HCT116 (cell line): ENCODE measurements around the gene CFDP1. TPM values are rescaled to one million over a fixed set of nuclear protein-coding genes. Genes with fewer than 3 reads are reported as not detected.

Experiments used
- ATAC-seq: fragments of 200-7000 bp; cut with Tn5 transposase; 2 replicates; pipeline ENCODE4 v1.9.1; 2020; ENCODE audit warnings: mild to moderate bottlenecking, moderate library complexity
- BruUV-seq: library from RNA; stranded (reverse); fragments of 400-500 nt; replicated peaks from 2 replicates; lab custom pipeline; 2021; lab: Mats Ljungman, UMichigan
- CTCF ChIA-PET: fragments of 300-600 bp; sonication (Branson Sonifier 250); formaldehyde crosslinking; loops from one replicate; lab custom pipeline; 2021; ENCODE audit warnings: antibody characterized with exemption; lab: Charles Lee
- POLR2A ChIA-PET: fragments of 300-600, 350-600 bp; sonication (Branson Sonifier 250); formaldehyde crosslinking; loops from one replicate; lab custom pipeline; 2021; ENCODE audit warnings: antibody characterized with exemption; lab: Charles Lee
- RAD21 ChIA-PET, 2 experiments: fragments of 300-600 bp; sonication (Branson Sonifier 250); formaldehyde crosslinking; loops; one replicate each; lab custom pipeline; 2023; ENCODE audit warnings: low total read pairs in 2 of 2; ENCODE audit not compliant: uncharacterized antibody in 2 of 2, unreplicated experiment in 2 of 2, low non-redundant PET in 1 of 2; lab: Charles Lee
- DNase-seq: peaks from one replicate; pipeline ENCODE4 v3.0.0-alpha.2; 2010; ENCODE audit warnings: low read depth, low spot score
- H2AFZ ChIP-seq: fragments of 200-600 bp; shearing (Covaris generic), sonication (generic); 2 replicates; pipeline ENCODE4 v1.6.1; 2017; ENCODE audit warnings: low read depth, mixed run types, mixed read lengths, antibody characterized with exemption, low read length; ENCODE audit not compliant: poor library complexity, severe bottlenecking
- H3K27ac ChIP-seq: 2 replicates; pipeline ENCODE4 v1.5.1; 2012; ENCODE audit warnings: low read depth, low read length
- H3K27me3 ChIP-seq: fragments of 200-600 bp; sonication (generic); 2 replicates; pipeline ENCODE4 v1.6.1; 2016; ENCODE audit warnings: mixed run types, low read length, mixed read lengths; ENCODE audit not compliant: insufficient read depth
- H3K36me3 ChIP-seq, 2 experiments: fragments of 200-500 bp in 1 of 2; fragments of 200-600 bp in 1 of 2; sonication (Bioruptor generic) in 1 of 2; sonication (generic) in 1 of 2; 2 replicates each; pipeline versions ENCODE4 v1.5.1 to v1.6.1; 2014 to 2016; ENCODE audit warnings: low read length in 2 of 2, inconsistent platforms in 1 of 2, mixed read lengths in 1 of 2, mixed run types in 1 of 2; ENCODE audit not compliant: insufficient read depth in 2 of 2, control insufficient read depth in 1 of 2
- H3K4me1 ChIP-seq, 2 experiments: fragments of 200-600 bp in 1 of 2; sonication (generic) in 1 of 2; 2 replicates each; pipeline versions ENCODE4 v1.5.1 to v1.6.1; 2012 to 2017; ENCODE audit warnings: low read length in 2 of 2, inconsistent platforms in 1 of 2, mild to moderate bottlenecking in 1 of 2, mixed read lengths in 1 of 2, mixed run types in 1 of 2, moderate library complexity in 1 of 2; ENCODE audit not compliant: insufficient read depth in 2 of 2, control insufficient read depth in 1 of 2
- H3K4me2 ChIP-seq: fragments of 200-600 bp; sonication (generic); 2 replicates; pipeline ENCODE4 v1.6.1; 2017; ENCODE audit warnings: mixed run types, low read length, mixed read lengths
- H3K4me3 ChIP-seq, 2 experiments: fragments of 200-600 bp in 1 of 2; sonication (generic) in 1 of 2; replicated peaks in 1 of 2; 2 replicates each; pipeline ENCODE4 v1.5.1; 2011 to 2016; ENCODE audit warnings: low read length in 2 of 2, control low read depth in 1 of 2, low read depth in 1 of 2, mild to moderate bottlenecking in 1 of 2, mixed read lengths in 1 of 2, mixed run types in 1 of 2
- H3K79me2 ChIP-seq: fragments of 200-600 bp; sonication (generic); 2 replicates; pipeline ENCODE4 v1.6.1; 2017; ENCODE audit warnings: mild to moderate bottlenecking, mixed run types, low read length, moderate library complexity, mixed read lengths; ENCODE audit not compliant: insufficient read depth
- H3K9ac ChIP-seq: fragments of 200-600 bp; sonication (generic); 2 replicates; pipeline ENCODE4 v1.6.1; 2016; ENCODE audit warnings: low read length, mixed read lengths
- H3K9me2 ChIP-seq: fragments of 200-600 bp; sonication (generic), shearing (Covaris generic); 2 replicates; pipeline ENCODE4 v1.6.1; 2017; ENCODE audit warnings: mixed run types, mild to moderate bottlenecking, moderate library complexity; ENCODE audit not compliant: insufficient read depth
- H3K9me3 ChIP-seq, 2 experiments: fragments of 200-500 bp in 1 of 2; fragments of 200-600 bp in 1 of 2; sonication (Bioruptor generic) in 1 of 2; sonication (generic) in 1 of 2; 2 replicates each; pipeline ENCODE4 v1.6.1; 2014 to 2017; ENCODE audit warnings: low read length in 2 of 2, mixed read lengths in 2 of 2, inconsistent platforms in 1 of 2, low read depth in 1 of 2, mild to moderate bottlenecking in 1 of 2, mixed run types in 1 of 2, moderate library complexity in 1 of 2; ENCODE audit not compliant: control insufficient read depth in 1 of 2, insufficient read depth in 1 of 2
- H4K20me1 ChIP-seq: fragments of 200-600 bp; sonication (generic), shearing (Covaris generic); 2 replicates; pipeline ENCODE4 v1.6.1; 2017; ENCODE audit warnings: mixed run types, mild to moderate bottlenecking, moderate library complexity; ENCODE audit not compliant: insufficient read depth
- CBX3 ChIP-seq: IDR thresholded peaks from 2 replicates; pipeline ENCODE4 v1.6.1; 2012; ENCODE audit warnings: low read depth
- EGR1 ChIP-seq: IDR thresholded peaks from 2 replicates; pipeline ENCODE4 v1.6.1; 2012; ENCODE audit warnings: low read depth
- EZH2 ChIP-seq: fragments of 200-600 bp; sonication (generic); IDR thresholded peaks from 2 replicates; pipeline ENCODE4 v1.6.1; 2017; ENCODE audit warnings: antibody characterized with exemption, mixed run types
- EZH2phosphoT487 ChIP-seq: fragments of 200-600 bp; IDR thresholded peaks from 2 replicates; pipeline ENCODE4 v1.6.1; 2018; ENCODE audit warnings: antibody characterized with exemption, borderline replicate concordance
- FOSL1 ChIP-seq: IDR thresholded peaks from 2 replicates; pipeline ENCODE4 v1.6.1; 2012; ENCODE audit warnings: low read depth
- JUND ChIP-seq: IDR thresholded peaks from 2 replicates; pipeline ENCODE4 v1.6.1; 2012
- POLR2AphosphoS5 ChIP-seq: IDR thresholded peaks from 2 replicates; pipeline ENCODE4 v1.6.1; 2011; ENCODE audit warnings: mild to moderate bottlenecking, low read depth, low read length, moderate library complexity
- RAD21 ChIP-seq: IDR thresholded peaks from 2 replicates; pipeline ENCODE4 v1.6.1; 2012; ENCODE audit warnings: low read depth, mild to moderate bottlenecking
- REST ChIP-seq: IDR thresholded peaks from 2 replicates; pipeline ENCODE4 v1.6.1; 2012; ENCODE audit warnings: low read depth
- SIN3A ChIP-seq: IDR thresholded peaks from 2 replicates; pipeline ENCODE4 v1.6.1; 2012; ENCODE audit warnings: low read depth
- SP1 ChIP-seq: IDR thresholded peaks from 2 replicates; pipeline ENCODE4 v1.6.1; 2012; ENCODE audit warnings: low read depth
- SRF ChIP-seq: IDR thresholded peaks from 2 replicates; pipeline ENCODE4 v1.6.1; 2012; ENCODE audit warnings: low read depth
- TCF7L2 ChIP-seq: IDR thresholded peaks from 2 replicates; pipeline ENCODE4 v1.7.0; 2011; ENCODE audit warnings: borderline replicate concordance, inconsistent platforms; ENCODE audit not compliant: insufficient read depth, insufficient read length; ENCODE audit errors: extremely low read depth
- ZFX ChIP-seq: fragments of 450-650 bp; IDR thresholded peaks from 2 replicates; pipeline ENCODE4 v1.6.1; 2017
- intact Hi-C: fragments of 100-400 bp; cut with micrococcal nuclease; formaldehyde crosslinking; loops from 2 replicates; pipeline ENCODE4 v1.10.0; 2022
- total RNA-seq: library from RNA; stranded (reverse); gene quantifications from one replicate; pipeline ENCODE4 v1.2.1, GENCODE V29; 2021; ENCODE audit not compliant: unreplicated experiment

Gene CFDP1
- total RNA-seq, 1 experiment from 2014 or later, result 45.3 TPM

GRCh38 chr16:75266738-75267630, 166.3 kb downstream of the CFDP1 start:
- ChIA-PET CTCF (no interaction called here), POLR2A (interaction anchor here (1.9 kb wide), 1 partner anchor 38 kb away, joined by 11 read pairs; no protein-coding TSS in a partner anchor), RAD21 (interaction anchor here in 1 of 2 experiments (0.6 to 0.9 kb wide), 2 partner anchors 38 to 398 kb away, joined by 3 to 4 read pairs; no protein-coding TSS in a partner anchor)
- H3K4me1 ChIP-seq, result peaks cover 50 to 76% of the 10 kb centered on the region in 2 experiments
- H3K27me3 ChIP-seq, result no peaks in the 10 kb centered on the region
- peak overlapping the region; percentile 88; the same call in 1 of the 2 replicates for H3K27ac ChIP-seq
- ATAC-seq (no peak), DNase-seq (no peak)
- H3K4me2 ChIP-seq, result peak overlapping the region; percentile 98
- TF ChIP-seq RAD21, result no peak
- BruUV-seq, result no TSS peak
- peak overlapping the region; percentile 82 to 91 for H3K4me3 ChIP-seq
- intact Hi-C loops, result no loop called here
- no peaks in the 10 kb centered on the region for H3K9me3 ChIP-seq
- peaks cover 35% of the 10 kb centered on the region for H3K79me2 ChIP-seq
- peak overlapping the region; percentile 82 for H3K9ac ChIP-seq
- H2AFZ ChIP-seq, result no peak overlapping the region
- no peaks in the 10 kb centered on the region for H3K9me2 ChIP-seq
- H4K20me1 ChIP-seq, result no peaks in the 10 kb centered on the region
- H3K36me3 ChIP-seq, result no peaks in the 10 kb centered on the region

- Histone ChIP-seq H3K79me2 (peaks cover 43% of the 10 kb centered on the region), H2AFZ (no peak overlapping the region)
- BruUV-seq, result TSS peak; percentile 73
Observed at GRCh38 chr16:75265911-75266701, 167.2 kb downstream of the CFDP1 start.

More at GRCh38 chr16:75265911-75266701, 167.2 kb downstream of the CFDP1 start:
- H3K9me3 ChIP-seq, result no peaks in the 10 kb centered on the region
- H3K9ac ChIP-seq, result peak overlapping the region; percentile 82
- H3K27me3 ChIP-seq, result no peaks in the 10 kb centered on the region
- H3K27ac ChIP-seq, result peak overlapping the region; percentile 88
- H3K9me2 ChIP-seq, result no peaks in the 10 kb centered on the region
- intact Hi-C loops, result loop anchor here (2.0 kb wide), 1 partner anchor 15 kb away; the partner anchor contains the start of gene BCAR1
- no peaks in the 10 kb centered on the region for H4K20me1 ChIP-seq
- POLR2A ChIA-PET, result no interaction called here
- peak overlapping the region; percentile 98 for H3K4me2 ChIP-seq
- H3K4me1 ChIP-seq, result peaks cover 50 to 71% of the 10 kb centered on the region in 2 experiments
- CTCF ChIA-PET, result no interaction called here
- no peak for DNase-seq
- TF ChIP-seq JUND (no peak), SRF (no peak), SIN3A (no peak), RAD21 (no peak), CBX3 (no peak), FOSL1 (no peak), EZH2 (no peak), TCF7L2 (no peak), ZFX (peak; percentile 82; the same call in 1 of the 2 replicates), SP1 (no peak; the same call in 1 of the 2 replicates), EGR1 (no peak), REST (no peak), EZH2phosphoT487 (no peak), POLR2AphosphoS5 (peak; percentile 75)
- RAD21 ChIA-PET, result interaction anchor here in 1 of 2 experiments (0.9 kb wide), 1 partner anchor 39 kb away, joined by 3 read pairs; no protein-coding TSS in a partner anchor
- no peaks in the 10 kb centered on the region for H3K36me3 ChIP-seq
- H3K4me3 ChIP-seq, result peak overlapping the region; percentile 82 to 91
- peak; percentile 68 for ATAC-seq
